GM20431 (cell line): Measurements from ENCODE around the gene USP47.

Experiments used
- in situ Hi-C: fragments of 300-500 bp; cut with MseI, MboI; formaldehyde crosslinking; loops from one replicate; pipeline ENCODE4 v1.15.0; 2020; ENCODE audit warnings: low sequenced_read_pairs; ENCODE audit not compliant: unreplicated experiment

The USP47 gene

DNA sequence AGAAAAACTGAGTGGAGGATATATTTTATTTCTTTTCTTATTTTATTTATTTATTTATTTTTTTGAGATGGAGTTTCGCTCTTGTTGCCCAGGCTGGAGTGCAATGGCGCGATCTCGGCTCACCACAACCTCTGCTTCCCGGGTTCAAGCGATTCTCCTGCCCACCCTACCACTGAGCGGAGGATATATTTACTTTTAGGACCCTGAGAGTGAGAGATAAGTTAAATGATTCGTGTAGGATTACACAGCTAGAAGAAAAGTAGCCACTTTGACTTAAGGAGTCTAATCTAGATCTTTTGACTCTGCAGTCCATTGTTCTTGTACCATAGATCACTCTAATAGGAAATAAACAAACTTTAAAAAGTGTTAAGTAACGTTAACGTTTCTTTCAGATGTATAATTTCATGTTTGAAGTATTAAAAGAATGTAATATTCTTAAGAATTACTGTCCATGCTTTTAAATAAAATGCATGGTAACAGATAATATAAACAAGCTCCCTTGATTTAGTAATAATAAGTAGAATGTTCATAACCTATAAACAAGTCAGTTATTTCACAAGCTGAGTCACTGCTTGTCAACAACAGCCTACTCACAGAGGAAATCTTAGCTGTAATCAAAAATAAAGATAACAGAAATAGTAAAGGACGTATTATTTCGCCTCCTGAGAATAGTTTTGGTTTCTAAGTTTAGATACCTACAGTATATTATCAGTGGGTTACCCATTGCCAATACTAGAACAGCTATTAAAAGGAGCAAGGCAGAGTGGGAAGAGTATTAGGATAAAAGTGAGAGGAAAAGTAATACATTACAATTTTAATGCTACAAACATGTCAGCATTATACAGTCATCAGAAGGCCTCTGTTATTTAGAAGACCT, 18.6 kb downstream of the USP47 start:
- in situ Hi-C loops, result no loop called here

DNA sequence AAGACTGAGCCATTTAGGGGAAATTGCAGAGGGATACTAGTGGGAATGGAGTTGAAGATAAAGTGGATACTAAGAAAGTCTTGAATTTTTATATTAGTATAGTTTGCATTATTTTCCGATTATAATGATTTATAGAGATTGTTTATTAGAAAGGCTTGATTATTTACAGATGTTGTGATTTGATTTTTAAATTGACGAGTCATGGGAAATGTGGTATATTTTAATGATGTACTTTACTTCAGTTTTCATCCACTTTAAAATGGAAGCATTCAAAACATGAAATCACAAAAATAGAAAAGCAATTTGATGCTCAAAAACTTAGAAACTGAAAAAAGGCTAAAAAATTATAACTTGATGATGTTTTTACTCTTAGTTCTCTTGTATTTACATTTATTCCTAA, 21.2 kb downstream of the USP47 start:
- in situ Hi-C loops, result no loop called here

DNA sequence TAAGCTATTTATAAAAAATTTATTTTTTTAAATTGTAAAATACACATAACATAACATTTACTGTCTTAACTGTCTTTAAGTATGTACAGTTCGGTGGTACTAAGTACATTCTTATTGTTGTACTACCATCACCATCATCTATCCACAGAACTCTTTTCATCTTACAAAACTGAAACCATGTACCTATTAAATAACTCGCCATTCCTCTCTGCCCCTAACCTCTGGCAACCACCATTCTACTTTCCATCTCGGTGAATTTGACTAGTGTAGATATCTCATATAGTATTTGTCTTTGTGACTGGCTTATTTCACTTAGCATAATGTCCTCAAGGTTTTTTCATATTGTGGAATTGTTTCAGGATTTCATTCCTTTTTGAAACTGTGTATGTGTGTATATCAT, 22.6 kb downstream of the USP47 start:
- in situ Hi-C loops, result no loop called here

DNA sequence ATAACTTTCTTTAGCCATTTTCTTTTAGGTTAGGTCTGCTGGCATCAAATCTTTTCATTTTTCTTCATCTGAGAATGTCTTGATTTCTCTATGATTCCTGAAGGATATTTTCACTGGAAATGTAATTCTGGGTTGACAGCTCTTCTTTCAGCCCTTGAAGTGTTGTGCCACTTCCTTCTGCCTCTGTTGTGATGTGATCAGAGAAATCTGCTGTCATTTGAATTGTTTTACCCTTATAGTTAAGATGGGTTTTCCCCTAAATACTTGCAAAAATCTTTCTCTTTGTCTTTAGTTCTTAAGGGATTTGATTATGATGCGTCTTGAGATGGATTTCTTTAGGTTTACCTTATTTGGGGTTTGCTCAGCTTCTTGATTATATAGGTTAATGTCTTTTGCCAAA, 23.0 kb downstream of the USP47 start:
- in situ Hi-C loops, result no loop called here

DNA sequence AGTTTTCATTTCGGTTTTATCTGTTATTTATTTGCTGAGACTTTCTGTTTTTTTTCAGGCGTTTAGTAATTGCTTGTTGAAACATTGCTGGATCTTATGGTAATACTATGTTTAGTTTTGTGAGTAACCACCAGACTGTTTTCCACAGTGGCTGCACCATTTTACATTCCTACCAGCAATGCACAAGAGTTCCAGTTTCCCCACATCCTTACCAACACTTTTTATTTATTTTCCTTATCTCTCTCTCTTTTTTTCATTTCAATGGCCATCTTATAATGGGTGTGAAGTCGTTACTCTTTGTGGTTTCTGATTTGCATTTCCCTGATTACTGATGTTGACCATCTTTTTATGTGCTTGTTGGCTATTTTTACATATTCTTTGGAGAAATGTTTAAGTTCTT, 23.7 kb downstream of the USP47 start:
- in situ Hi-C loops, result no loop called here

DNA sequence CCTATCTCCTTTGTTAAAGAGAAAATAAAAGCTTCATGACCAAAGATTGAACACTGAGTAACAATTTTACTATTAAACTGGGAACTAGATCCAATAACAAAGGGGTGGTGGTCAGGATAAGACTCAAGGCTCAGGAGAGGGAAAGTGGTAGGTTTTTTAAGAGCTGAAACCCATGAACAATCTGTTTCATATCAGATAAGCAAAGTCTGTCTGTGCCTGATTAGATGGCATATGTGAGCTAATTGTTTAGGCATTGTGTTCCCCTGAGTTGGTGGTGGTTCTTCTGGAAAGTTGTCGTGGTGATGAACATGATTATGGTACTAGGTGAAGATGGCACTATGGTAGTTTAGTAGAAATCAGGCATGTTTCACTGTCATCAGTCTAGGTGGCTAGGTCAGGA, 24.4 kb downstream of the USP47 start:
- in situ Hi-C loops, result no loop called here

DNA sequence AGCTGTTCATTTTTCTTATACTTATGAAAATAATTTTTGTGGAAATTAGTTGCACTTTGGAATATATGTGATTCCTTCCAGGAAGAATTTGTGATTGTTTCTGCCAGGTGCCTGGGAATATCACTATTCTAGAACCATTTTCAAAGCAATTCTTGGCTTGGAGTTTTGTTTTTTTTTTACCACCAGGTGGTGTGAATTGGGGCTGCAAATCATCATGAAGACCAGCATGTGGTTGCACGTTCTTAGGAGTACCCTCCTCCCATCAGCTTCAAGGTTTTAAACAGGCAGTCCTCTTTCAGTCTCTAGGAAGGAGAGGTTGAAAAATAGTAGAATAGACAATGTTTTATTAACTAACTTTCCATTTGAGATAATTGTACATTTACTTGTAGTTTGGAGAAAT, 25.9 kb downstream of the USP47 start:
- in situ Hi-C loops, result no loop called here

DNA sequence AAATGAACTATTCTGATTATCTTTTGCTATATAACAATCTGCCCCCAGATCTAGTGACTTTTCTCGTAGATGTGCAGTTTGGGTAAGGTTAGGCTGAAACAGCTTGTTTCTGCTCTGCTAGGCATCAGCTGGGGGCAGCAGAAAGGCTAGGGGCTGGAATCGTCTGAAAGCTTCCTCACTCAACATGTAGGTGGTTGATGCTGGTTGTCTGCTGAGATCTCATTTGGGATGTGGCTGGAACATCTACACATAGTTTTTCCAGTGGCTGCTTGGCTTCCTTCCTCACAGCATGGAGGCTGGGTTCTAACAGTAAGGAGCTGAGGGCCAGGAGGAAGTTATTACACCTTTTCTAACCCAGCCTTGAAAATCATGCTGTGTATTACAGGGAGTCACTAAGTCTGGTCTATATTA, 30.2 kb downstream of the USP47 start:
- in situ Hi-C loops, result no loop called here

DNA sequence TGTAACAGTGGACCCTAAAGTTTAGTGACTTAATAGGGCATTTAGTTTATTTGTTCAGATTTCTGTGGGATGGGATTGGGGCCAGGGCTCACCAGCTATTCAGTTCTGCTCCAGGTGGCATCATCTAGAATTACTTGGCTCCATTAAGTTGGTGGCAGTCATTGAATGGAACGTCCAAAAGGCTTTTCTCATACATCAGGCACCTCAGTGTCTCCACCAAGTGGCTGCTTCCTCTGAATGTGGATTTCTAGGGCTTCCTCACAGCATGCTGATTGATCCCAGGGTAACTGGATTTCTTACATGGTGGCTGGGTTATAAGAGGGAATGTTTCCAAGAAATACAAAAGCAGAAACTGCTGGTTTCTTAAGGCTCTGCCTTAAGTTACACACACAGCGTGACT, 34.7 kb downstream of the USP47 start:
- in situ Hi-C loops, result no loop called here

DNA sequence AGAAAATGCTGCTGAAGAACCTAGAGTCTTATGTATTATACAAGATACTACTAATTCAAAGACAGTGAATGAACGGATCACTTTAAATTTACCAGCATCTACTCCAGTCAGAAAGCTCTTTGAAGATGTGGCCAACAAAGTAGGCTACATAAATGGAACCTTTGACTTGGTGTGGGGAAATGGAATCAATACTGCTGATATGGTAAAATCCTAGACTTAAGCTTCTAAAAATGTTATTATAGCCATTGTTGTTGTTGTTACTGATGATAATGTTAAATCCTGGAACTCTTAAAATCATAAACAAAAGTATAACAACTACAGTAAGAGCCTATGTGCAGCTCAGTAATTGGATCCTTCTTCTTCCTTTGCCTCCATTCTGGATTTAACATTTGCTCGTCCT, 38.4 kb downstream of the USP47 start:
- in situ Hi-C loops, result no loop called here

DNA sequence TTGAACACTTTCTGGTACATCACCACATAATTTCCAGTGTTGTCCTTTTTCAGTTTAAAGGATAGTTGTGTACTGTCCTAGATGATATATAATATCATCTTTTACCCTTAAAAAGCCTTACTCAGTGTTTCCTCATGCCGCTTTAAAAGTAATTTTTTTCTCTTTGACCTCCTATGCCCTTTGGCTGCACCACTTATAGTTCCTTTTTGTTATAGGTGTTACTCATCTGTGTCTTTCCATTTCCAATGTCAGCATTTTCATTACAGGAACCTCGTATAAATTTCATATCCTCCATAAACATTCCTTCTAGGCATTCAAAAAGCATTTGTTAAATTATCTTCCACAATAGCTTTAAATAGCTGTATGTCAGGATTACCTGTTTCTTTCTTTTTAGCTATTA, 40.8 kb downstream of the USP47 start:
- in situ Hi-C loops, result no loop called here

DNA sequence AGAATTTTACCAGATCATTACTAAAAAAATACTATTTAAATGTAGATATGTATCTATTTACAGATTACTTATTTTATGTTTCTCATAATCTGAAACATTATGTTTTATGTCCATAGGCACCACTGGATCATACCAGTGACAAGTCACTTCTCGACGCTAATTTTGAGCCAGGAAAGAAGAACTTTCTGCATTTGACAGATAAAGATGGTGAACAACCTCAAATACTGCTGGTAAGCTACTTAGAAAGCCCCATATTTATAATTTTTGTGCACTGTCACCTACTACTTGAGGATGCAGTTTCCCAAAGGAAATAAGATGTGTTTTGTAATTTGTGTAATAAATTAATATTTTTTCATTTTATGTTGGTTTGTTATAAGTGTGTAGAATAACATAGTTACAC, 42.6 kb downstream of the USP47 start:
- in situ Hi-C loops, result no loop called here

DNA sequence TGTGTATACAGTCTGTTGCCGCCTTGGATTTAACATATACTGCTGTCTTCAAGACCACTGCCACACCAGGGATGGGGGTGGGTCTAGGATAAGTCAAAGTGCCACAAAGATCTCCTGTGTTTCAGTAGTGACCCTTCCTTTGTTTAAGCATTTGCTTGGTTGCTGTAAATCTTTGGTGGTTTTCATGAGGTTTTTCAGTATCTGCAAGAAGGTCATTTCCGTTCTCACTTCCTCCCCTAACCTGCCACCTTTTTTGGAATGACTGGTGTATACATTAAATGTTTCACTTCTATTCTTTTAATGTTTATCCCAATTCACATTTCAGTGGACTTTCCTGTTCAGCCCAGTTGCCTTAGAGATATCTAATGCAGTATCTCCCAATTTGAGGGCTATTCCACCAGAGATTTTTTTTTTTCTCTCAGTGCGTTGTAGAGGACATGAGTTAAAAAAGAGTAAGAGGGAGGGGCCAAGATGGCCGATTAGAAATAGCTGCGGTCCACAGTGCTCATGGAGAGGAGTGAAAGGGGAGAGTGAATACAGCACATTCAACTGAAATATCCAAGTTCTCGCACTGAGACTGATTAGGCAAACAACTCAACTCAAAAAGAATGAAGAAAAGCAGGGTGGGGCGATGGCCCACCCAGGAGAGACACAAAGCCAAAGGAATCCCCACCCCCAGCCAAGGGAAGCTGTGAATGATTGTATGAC, 43.2 kb downstream of the USP47 start:
- in situ Hi-C loops, result no loop called here

DNA sequence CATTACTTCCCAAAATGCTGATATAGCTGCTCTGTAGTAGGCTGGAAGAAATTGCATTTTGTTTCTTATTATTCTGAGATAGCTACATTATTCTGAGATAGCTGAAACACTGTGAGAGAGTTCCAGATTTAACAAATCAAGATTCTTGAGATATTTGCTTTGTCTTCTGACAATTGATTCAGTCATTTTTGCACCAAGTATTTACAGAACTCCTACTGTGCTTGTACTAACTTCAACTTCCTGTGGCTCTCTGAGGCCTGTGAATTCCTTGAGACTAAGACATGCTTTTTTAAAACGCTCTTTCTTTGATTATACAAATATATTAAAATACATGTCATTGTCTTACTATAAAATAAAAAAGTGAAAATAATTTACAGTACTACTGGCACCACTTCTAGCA, 52.7 kb downstream of the USP47 start:
- in situ Hi-C loops, result no loop called here

DNA sequence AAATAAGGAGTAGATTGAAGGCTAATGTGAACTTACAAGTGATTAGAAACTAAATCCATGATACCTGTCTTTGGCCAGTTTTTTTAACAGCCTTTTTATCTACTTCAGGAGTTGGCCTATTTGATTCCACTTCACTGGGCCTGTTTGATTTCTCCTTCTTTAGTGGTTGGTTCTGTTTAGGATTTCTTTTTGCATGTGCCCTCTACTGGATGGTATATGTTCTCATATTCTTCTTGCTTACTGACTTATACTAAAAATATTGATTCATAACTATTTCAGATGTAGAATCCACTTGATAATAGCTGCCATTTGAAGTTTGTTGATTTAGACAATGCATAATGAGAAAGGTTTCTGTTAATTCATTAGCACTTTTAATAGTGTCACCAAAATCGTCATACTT, 53.9 kb downstream of the USP47 start:
- in situ Hi-C loops, result no loop called here

DNA sequence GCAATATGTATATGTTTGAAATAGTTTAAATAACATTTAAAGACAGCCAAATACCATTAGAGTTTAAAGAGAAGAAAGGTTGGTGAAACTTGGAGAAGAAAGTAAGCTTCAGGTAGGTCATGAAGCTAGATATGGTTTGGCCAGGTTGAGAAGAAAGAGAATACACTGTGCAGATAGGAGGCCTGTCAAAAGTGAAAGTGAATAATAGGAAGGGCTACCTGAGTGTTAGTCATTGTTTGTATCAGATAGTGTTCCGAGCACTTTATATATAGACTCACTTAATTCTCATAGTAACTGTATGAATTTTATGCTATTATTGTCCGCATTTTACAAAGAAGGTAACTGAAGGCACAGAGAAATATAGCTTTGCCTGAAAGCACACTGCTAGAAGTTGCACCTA, 56.9 kb downstream of the USP47 start:
- in situ Hi-C loops, result no loop called here

DNA sequence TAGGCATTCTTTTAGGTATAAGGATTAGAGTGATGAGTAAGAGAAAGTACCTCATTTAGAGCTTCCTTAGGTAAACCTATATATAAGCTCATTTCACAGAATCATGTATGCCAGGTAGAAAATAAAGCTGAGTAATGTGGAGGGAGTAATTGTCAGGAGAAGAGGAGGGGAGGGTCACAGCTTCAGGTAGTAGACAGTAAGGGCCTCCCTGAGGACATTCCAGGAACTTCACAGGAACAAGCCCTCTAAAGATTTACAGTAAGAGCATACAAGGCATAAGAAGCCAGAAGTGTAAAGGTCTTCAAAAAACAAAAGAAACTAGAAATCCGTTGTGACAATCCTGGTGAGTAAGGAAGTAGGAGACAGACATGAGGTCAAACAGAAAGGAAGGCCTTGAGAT, 57.6 kb downstream of the USP47 start:
- in situ Hi-C loops, result no loop called here

DNA sequence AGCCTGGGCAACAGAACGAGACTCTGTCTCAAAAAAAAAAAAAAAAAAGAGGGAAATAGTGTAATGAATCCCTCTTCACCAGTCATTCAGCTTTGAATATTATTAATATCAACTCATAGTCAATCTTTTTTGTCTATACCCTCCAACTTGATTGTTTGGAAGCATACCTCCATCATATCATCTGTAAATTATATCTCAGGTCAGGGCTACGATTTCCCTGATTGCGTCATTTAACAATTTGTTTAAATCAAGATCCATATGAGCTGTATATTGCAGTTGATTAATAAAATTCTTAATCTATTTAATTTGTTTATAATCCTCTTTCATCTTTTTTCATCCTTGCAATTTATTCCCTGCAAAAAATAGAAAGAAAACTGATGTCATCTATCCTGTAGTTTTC, 60.2 kb downstream of the USP47 start:
- in situ Hi-C loops, result no loop called here

DNA sequence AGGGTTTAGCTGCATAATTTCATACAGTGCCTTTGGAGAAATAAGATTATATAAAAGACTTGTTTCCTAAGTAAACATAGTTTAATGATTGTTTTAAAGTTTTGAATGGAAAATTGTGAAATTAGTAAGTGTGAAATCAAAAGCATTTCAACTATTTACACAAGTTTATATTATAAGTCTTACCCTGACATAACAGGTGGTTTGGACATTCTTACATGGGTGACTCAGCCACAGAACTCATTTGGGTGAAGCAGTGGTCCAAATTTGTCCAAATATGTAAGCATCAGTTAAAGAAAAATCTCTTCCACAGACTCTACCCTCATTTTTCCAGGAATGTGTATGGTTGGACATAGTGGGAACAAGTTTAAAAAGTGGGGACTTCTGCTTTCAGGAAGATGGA, 68.0 kb downstream of the USP47 start:
- in situ Hi-C loops, result no loop called here

DNA sequence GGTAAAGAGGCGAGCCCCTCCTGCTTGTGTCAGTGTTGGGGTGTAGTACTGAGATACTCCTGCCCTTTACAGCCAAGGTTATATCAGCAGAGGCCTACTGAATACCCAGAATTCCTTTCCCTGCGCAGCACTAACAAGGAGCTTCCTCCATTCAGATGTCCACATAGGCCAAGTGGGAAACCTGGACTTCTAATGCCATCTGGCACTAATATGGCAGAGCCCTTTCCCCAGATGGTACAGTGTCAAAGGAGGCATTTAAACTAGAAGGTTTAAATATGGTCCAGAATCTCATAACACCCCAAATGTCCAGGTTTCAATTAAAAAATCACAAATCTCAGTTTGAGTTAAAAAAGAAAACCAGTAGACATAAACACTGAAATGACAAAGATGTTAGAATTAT, 68.8 kb downstream of the USP47 start:
- in situ Hi-C loops, result no loop called here

DNA sequence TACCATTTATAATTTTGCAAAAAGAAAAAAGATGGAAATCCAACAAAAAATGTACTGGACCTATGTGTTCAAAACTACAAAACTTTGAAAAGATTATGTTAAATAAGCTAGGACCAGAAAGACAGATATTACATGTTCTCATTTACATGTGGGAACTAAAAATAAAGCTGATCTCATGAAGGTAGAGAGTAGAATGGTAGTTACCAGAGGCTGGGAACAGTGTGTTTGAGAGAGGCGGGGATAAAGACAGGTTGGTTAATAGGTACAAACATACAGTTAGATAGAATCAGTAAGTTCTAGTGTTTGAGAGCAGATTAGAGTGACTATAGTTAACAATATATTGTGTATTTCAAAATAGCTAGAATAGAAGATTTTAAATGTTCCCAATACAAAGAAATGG, 71.6 kb downstream of the USP47 start:
- in situ Hi-C loops, result no loop called here

DNA sequence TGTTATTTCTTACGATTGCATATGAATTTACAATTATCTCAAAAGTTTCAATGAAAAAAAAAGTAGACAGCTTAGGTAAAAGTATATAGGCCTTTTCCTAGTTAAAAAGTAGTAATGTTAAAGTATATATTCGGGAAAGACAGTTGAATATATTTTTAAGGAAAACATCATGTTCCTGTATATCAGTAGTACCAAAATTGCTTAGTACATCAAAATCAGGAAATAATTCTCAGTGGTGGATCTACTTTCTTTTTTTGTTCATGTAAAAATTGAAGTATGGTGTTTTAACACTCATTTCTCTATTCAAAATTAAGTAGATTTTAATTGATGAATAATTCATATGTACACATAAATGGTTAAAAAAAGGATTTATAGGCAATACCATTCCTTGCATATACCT, 73.9 kb downstream of the USP47 start:
- in situ Hi-C loops, result no loop called here
